Thyroid gland (tissue), 4 donors: ENCODE measurements around the gene ULK1.

Experiments
- POLR2A ChIP-seq, 2 donors: fragments of 450-650 bp; IDR thresholded peaks; one replicate each; pipeline ENCODE4 v1.6.1; 2017; ENCODE audit warnings: antibody characterized with exemption in 2 of 2, mild to moderate bottlenecking in 2 of 2, moderate library complexity in 1 of 2
- TF ChIP-seq, protein P1 (sequence below), 6 experiments: fragments of 200-600 bp in 3 of 6; fragments of 450-650 bp in 3 of 6; sonication (generic) in 3 of 6; IDR thresholded peaks; one replicate each; pipeline ENCODE4 v1.5.1; 2016 to 2019; ENCODE audit warnings: antibody characterized with exemption in 6 of 6, mild to moderate bottlenecking in 2 of 6, inconsistent platforms in 1 of 6, moderate library complexity in 1 of 6

DNA sequence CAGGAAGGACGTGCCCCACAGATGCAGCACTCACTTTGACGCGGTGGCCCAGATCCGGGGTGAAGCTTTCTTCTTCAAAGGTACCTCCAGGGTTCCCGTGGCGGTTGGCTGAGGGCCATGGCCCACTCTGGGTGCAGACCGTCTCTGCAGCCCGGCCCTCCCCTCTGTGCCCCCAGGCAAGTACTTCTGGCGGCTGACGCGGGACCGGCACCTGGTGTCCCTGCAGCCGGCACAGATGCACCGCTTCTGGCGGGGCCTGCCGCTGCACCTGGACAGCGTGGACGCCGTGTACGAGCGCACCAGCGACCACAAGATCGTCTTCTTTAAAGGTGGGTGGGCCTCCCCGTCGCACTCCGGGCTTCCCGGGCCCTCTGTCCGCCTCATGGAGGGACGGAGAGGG lies 49.3 kb upstream of the ULK1 start:
- TF ChIP-seq, protein P1, sequence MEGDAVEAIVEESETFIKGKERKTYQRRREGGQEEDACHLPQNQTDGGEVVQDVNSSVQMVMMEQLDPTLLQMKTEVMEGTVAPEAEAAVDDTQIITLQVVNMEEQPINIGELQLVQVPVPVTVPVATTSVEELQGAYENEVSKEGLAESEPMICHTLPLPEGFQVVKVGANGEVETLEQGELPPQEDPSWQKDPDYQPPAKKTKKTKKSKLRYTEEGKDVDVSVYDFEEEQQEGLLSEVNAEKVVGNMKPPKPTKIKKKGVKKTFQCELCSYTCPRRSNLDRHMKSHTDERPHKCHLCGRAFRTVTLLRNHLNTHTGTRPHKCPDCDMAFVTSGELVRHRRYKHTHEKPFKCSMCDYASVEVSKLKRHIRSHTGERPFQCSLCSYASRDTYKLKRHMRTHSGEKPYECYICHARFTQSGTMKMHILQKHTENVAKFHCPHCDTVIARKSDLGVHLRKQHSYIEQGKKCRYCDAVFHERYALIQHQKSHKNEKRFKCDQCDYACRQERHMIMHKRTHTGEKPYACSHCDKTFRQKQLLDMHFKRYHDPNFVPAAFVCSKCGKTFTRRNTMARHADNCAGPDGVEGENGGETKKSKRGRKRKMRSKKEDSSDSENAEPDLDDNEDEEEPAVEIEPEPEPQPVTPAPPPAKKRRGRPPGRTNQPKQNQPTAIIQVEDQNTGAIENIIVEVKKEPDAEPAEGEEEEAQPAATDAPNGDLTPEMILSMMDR (IDR thresholded peaks at IDR 0.05): no peak
- TF ChIP-seq POLR2A (IDR thresholded peaks at IDR 0.05): no peak
